T1000 (cell line): Measurements from ENCODE around the gene SAMD4B.
"Not testable (repeated sequence)": the region's sequence is repeated elsewhere in the genome, so short reads cannot be mapped to it uniquely, and the experiment has no call there.

ENCODE experiments used
- DNase-seq: peaks from one replicate; lab custom pipeline; 2025; ENCODE audit warnings: mixed read lengths; lab: John Stamatoyannopoulos, UW

The SAMD4B gene

DNA sequence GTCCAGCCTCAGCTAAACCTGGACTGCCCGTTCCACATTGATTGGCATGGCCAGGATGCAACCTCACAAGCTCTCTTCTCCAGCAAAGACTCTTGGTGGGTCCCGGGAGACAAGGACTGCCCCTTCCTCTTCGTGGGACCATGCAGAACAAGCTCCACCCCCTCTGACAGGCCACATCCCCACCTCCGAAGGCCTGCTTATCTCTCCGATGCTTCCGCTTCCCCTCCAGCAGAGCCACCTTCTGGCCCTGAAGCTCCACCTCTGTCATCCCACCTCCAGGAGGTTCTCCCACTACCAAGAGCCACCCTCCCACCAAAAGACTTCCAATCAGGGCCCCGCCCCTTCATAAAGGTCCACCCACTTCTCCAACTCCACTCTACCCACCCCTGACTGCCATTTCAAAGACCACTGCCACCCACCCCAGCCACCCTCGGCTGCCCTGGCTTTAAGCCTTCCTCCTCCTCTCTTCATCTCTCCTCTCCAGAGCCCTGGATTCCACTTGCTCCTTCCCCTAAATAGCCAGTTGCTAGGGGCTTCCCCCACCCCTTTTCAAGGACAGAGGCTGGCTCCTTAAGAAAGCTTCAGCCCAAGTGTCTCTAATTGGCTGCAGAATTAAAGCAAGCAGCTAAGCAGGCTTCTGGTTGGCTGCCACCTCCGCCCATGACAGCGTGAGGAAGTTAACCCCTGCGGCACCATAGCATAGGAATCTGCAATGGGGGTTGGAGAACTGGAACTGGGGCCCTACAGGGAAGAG, 31.5 kb upstream of the SAMD4B start:
- no peak for DNase-seq

DNA sequence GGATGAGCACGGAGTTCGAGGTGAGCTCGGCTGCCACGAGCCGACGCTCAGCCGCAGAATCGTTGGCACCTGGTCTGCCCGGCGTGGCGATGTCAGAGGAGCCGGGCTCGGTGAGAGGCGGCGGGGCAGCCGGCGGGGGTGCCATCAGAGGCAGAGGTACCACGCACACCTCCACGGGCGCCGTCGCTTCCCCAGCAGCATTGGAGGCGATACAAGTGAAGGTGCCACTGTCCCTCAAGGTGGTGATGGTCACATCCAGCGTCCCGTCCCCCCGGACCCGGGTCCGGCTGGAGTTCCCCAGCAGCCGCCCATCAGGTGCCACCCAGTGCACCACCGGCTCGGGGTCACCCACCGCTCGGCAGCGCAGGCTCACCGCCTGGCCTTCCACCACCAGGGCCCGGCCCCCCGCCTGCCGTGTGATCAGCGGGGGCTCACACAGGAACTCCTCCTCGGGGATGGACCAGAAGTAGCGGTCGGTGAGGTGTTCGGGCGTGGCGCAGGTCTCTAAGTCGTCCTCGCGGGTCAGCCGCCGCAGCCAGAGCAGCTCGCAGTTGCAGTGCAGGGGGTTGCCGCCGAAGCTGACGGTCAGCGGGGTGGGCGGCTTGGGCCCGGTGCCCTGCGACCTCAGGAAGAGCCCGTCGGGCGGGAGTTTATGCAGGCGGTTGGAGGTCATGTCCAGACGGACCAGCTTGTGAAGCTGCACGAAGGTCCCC, 28.0 kb upstream of the SAMD4B start:
- DNase-seq = no peak

DNA sequence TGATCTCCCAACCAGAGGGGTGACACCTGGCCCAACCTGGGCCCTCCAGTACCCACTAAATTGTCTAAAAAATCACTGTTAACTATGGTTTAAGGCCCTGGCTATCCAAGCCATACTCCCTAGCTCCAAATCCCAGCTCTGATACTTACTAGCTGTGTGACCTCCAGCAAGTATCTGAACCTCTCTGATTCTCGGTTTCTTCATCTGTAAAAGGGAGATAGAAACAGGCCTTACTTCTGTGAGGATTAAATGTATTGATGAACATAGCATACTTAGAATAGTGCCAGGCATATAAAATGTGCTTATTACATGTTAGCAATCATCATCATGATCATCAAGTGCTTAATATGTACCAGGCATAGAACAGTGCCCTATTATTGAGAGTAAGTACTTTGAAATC, 26.3 kb upstream of the SAMD4B start:
- DNase-seq = no peak

DNA sequence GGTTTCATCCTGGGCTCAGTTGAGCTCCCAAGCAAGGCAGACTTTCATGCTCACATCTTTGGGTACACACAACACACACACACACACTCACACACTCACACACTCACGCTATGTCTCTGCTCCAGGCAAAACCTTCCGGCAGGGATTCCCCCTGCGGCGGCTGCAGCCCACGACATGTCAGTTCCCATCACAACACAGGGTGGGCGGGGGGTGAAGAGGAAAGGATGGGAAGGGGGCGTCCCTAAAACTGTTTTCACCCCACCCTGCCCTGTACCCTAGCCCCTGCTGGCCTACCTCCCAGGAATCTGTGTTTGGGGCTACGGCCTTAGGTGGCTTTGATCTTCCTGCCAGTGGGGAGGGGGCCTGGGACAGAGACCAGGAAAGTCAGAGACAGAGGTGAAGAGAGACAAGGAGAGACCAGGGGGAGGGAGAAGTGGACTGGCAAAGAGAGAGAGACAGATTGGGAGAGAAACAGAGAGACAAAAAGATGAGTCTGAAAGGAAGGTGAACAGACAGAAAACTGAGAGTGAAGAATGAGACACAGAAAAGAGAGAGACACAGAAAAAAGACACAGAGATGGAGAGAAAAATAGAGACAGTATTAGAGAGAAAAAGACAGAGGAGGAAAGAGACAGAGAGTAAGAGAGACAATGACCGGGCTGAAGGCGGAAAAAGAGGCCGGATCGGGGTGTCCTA, 25.4 kb upstream of the SAMD4B start:
- DNase-seq = no peak

DNA sequence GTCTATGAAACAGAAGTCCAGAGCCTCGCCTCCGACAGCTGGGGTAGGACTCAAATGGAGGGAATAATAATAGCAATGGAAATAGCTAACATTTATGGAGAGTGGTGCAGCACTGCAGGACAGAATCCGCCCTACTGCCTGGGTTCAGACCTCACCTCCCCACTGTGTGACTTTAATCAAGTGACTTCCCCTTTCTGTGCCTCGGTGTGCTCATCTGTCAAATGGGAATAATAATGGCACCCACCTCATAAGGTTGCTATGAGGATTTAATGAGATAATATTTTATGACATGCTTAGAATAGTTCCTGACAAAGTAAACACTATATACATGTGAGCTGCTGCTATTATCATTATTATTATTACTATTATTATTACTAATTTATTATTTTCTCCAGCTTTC, 24.7 kb upstream of the SAMD4B start:
- no peak for DNase-seq

DNA sequence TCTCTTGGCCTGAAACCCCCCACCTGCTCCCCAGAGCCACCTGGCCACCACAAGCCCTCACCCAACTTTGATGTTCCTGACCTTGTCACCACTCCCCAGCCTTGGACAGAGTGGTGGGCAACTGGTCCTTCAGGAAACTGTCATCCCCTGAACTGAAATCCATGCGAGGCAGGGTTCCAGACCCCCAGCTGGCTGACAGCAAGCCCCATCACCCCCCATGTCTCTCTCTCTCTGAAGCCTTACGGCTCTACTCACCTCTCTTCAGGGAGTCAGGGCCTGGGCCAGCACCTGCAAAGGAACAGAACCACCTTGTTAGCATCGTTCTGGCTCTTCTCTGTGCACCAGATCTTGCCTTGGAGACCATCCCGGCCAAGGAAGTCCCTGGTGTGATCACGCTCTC, 24.1 kb upstream of the SAMD4B start:
- no peak for DNase-seq

DNA sequence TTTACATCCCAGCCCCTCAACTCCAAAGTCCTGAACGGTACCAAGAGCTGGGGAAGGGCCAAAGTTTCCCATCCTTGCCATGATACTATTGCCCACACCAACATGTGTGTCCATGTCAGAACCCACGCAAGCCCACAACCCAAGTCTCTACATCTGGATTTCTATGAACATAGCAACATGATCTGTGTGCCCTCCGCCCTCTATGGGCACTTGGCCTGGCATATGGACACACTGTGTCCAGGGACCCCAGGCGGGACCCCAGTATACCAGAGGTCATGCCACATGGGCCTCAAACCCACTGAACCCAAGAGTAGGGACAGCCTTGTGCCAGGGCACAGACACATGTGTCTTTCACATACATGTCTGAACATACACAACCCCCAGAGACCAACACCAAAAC, 23.5 kb upstream of the SAMD4B start:
- no peak for DNase-seq

DNA sequence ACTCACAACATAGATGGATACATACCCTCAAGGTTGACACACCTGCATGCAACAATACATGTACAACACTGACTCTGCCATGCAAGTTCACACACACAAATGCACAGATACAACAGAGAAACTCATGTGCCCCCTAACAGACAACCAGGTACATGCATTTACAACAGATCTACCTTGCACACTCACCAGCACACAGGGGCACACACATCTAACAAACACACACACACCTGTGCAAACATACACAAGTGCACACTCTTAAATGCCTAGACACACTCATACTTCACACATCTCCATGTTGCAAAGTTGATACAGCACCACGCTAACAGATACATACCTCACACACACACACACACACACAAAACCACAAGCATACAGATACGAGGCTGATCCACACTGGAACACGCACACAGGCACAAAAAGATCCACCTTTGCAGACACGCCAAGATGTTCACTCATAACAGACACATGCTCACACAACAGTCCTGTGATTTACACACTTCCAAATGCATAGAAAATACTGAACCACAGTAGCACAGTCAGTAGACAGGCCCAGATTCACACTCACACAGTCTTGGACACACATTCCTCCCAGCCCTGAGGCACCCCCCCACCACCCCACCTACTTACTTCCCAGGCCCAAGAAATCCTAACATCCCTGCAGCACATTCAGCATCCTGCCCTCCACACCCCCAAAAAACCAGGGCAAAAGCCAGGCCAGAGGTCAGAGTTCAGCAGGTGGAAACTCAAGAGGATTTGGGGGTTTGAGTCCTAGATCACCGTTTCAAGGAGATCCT, 22.9 kb upstream of the SAMD4B start:
- no peak for DNase-seq

DNA sequence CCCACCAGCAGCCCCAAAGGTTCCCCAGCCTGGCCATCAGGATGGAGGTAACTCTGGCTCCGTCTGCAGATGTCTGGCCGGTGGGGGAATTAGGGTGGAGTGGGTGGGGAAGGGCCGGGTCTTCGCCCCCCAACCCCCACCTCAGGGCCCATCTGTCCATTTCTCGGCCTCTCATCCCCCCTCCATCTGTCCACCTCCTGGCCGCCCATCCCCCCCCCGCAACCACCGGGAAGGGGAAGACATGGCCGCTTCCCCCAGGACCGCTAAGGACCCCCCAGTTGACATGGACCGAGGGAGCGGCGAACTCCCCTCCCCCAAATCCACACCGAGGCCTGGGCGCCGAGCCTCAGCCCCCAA, 22.4 kb upstream of the SAMD4B start:
- no peak for DNase-seq

DNA sequence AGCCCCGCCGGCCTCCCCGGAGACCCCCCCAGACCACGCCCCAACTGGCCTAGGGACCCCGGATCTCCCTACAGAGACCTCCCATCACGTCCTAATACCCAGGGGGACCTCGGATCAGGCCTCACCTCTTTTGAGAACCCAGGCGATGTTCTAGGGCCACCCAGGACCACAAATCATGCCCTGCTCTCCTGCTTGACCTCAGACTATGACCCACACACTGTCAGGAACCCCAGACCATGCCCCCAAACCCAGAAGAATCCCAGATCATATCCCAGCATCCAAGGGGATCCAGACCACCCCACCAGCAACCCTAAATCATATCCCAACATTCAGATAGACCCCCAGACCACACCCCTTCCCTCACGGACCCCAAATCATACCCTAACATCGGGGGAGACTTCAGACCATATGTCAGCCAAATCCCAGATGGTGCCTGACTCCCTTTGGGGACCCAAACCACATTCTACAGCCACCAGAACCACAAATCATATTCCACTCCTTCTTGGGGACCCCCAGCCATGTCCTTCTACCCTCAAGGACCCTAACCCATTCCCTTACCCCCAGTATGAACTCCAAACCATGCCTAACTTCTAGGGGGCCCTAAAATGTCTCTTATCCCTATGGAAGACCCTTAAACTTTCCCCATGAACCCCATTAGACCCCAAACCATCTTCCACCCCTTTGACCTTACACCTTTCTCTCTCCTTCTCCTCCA, 20.9 kb upstream of the SAMD4B start:
- DNase-seq = no peak

DNA sequence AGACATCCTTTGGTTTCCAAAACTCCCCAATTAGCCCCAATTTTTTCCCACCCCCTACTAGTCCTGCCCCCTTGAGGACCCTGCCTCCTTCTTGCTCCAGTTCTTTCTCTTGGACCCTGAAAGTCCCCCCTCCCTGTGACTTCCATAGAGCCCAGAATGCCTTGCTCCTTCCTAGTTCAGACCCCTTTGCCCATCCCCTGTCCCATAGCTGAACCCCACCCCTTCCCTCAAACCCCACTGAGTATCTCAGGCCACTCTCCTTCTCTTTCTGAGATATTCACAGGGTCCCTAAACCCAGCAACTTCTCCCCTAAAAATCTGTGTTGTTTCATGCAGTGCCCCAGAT, 20.4 kb upstream of the SAMD4B start:
- DNase-seq = no peak

DNA sequence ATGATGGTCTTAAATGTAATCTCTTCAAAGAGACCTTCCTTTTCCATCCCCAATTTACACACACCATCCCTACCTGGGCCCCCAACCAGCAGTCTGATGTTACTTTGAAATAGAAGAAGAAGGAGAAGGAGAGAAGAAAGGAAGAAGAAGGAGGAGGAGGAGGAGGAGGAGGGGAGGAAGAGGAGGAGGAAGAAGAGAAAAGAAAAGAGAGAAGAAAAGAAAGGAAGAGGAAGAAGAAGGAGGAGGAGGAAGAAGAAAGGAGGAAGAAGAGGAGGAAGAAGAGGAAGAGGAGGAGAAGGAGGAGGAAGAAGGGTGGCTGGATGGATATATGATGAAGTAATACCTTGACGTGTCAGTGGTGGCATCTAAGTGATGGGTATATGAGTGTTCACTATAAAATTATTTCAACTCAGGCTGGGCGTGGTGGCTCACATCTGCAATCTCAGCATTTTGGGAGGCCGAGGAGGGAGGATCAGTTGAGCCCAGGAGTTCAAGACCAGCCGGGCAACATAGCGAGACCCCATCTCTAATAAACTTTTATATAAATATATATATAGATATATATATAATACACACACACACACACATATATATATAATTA, 17.9 kb upstream of the SAMD4B start:
- no peak for DNase-seq

DNA sequence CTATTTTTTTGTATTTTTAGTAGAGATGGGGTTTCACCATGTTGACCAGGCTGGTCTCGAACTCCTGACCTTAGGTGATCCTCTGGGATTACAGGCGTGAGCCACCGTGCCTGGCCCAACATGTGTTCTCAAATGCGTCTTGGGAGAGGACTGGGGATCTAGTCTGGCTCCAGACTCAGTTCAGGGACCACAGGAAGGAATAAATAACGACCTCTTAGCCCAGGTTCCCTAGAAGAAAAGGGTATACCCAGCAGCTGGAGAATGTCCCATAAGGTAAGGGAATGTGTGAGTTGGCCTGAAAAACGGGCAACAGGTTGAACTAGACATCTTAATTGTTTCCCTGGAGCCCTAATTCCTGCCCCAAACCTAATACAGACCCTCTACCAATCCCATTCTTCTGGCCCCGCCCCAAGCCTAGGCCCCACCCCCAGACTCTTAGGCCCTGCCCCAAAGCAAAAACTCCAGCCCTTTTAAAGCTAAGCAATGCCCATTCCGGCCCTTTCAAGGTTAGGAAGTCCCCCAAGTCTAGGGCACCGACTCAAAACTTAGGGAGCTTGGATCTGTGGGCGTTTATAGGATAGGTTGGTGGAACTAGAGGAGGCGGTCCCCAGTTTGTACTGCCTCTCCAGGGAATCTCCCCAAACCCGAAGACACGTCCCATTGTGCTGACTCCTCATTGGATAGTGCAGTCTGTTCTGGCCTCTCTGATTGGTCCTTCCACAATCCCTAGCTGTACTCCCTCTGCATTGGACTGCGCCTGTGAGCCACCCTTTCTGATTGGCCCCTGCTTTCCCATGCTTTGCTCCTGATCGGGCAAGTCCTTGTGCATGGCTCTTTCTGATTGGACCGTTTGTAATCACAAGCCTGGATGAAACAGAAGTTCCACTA, 16.2 kb upstream of the SAMD4B start:
- DNase-seq = no peak

DNA sequence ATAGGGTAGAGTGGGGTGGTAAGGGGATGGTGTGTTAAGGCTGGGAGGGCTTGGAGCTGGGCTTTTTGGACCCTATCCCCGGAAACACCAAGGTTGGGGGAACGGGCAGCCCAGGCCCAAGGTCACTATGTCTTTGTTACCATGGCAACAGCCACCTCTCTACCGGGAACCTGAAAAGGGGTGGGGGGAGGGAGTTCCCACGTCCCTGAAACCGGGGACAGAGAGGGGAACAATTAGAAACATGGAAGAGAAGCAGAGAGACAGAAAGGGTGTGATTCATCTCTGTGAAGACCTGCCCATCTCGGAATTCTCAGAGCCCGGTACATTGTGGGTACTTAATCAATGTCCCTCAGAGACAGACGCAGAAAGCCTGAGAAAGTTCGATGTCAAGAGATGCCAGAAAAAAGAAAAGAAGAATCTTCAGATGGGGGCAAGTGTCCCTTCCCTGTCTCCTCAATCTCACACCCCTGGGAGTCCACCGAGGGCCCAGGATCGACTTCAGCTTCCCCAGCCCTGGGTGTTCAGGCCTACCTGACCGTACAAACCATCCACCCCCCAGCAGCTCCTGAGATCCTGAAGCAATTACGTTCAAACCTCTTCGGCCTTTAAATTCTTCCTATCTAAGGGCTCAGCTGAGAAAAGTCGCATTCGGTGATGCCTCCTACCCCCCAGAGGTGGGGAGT, 14.7 kb upstream of the SAMD4B start:
- DNase-seq = no peak

DNA sequence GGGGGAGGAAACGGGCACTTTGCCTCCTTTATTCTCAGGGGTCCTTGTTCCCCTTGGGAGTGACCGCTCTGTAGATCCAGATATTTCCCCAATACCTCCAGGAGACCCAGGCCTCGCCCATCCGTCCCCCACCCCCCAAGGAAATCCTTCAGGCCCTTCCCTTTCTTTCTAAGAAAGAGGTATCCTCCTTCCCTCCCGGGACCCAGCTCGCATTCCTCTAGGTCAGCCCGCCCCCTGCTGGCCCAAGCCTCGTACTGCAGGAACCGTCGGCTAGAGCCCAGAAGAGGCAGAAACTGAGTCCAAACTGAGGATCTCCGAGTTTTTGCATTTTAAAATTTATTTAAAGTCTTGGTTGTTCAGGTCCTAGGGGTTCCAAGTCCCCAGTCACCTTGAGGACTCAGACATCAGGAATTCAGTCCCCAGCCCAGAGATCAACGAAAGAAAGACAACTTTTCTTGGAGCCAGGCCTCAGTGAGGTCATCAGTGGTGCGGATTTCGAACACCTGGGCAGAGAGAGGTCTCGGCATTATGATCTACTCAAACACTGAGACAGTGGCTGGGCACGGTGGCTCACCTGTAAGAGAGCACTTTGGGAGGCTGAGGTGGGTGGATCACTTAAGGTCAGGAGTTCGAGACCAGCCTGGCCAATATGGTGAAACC, 14.0 kb upstream of the SAMD4B start:
- peak; percentile 77 for DNase-seq

DNA sequence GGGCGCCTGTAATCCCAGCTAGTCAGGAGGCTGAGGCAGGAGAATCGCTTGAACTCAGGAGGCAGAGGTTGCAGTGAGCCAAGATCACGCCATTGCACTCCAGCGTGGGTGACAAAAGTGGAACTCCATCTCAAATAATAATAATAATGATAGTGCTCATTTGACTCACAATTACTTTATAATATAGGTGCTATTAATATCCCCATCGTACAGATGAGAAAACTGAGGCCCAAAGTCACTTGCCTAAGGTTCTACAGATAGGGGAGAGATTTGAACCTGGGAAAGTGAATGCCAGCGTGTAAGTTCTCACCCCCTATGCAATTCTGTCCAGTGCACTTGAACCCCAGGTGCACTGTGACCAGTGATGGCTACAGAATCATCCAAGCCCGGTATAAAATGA, 12.3 kb upstream of the SAMD4B start:
- no peak for DNase-seq

DNA sequence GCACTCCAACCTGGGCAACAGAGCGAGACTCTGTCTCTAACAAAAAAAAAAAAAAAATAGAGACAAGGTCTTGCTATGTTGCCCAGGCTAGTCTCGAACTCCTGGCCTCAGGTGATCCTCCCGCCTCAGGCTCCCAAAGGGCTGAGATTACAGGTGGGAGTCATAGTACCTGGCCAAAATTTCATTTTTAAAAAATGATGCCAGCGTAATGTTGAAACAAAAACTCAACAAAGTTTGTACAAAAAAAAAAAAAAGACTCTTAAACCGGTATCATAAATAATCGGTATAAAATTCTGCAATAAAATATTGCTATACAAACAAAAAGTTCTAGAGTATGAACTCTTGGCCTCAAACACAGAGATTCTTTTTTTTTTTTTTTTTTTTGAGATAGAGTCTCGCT, 9.9 kb upstream of the SAMD4B start:
- no peak for DNase-seq

DNA sequence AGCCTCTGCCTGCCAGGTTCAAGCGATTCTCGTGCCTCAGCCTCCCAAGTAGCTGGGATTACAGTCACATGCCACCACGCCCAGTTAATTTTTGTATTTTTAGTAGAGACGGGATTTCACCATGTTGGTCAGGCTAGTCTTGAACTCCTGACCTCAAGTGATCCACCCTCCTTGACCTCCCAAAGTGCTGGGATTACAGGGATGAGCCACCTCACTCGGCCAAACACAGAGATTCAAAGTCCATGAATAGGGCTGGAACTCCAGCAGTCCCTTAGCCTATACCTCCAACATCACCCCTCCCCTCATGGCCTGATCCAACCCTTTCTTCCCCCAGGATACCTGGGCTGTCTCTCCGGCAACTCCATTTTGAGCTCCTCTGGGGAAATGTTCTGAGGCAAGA, 9.5 kb upstream of the SAMD4B start:
- DNase-seq = not testable (repeated sequence)

DNA sequence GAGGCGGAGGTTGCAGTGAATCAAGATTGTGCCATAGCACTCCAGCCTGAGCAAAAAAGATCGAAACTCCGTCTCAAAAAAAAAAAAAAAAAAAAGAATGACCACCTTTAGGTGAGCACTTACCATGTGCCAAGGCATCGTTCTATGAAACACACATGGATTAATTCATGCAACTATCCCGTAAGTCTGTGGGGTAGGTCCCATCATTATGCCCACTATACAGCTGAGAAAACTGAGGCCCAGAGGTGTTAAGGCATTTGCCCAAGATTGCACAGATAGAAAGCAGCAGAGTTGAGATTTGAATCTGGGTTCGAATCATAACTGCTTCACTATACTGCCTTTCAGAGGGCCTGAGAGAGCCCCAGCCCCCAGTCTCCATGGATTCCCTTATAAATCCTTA, 8.7 kb upstream of the SAMD4B start:
- DNase-seq = no peak
